H9 (cell line): Measurements from ENCODE around the gene COL4A1. TPM values are rescaled to one million over a fixed set of nuclear protein-coding genes. Genes with fewer than 3 reads are reported as not detected.

Source experiments
- DNase-seq: peaks from one replicate; pipeline ENCODE4 v3.0.0-alpha.2; 2017
- H2AFZ ChIP-seq: one replicate; pipeline ENCODE4 v1.6.1; 2013; ENCODE audit warnings: mild to moderate bottlenecking, low read length, control low read depth, moderate library complexity
- H2AK5ac ChIP-seq: 2 replicates; pipeline ENCODE4 v1.6.1; 2013; ENCODE audit warnings: low read length, control low read depth, mixed read lengths; ENCODE audit not compliant: insufficient read length
- H2BK120ac ChIP-seq: one replicate; pipeline ENCODE4 v1.6.1; 2013; ENCODE audit warnings: low read depth, mild to moderate bottlenecking, low read length, control low read depth, inconsistent platforms; ENCODE audit not compliant: poor library complexity, severe bottlenecking
- H2BK12ac ChIP-seq: 2 replicates; pipeline ENCODE4 v1.6.1; 2013; ENCODE audit warnings: low read length, control low read depth, mixed read lengths, low read depth; ENCODE audit not compliant: insufficient read length
- H2BK15ac ChIP-seq: 2 replicates; pipeline ENCODE4 v1.6.1; 2013; ENCODE audit warnings: low read depth, low read length, control low read depth
- H2BK20ac ChIP-seq: one replicate; pipeline ENCODE4 v1.6.1; 2013; ENCODE audit warnings: low read depth, mild to moderate bottlenecking, low read length, control low read depth, inconsistent platforms; ENCODE audit not compliant: poor library complexity, severe bottlenecking
- H2BK5ac ChIP-seq: 2 replicates; pipeline ENCODE4 v1.6.1; 2013; ENCODE audit warnings: low read length, control low read depth, mixed read lengths; ENCODE audit not compliant: insufficient read length
- H3K14ac ChIP-seq: 2 replicates; pipeline ENCODE4 v1.6.1; 2013; ENCODE audit warnings: low read length, control low read depth; ENCODE audit not compliant: insufficient read depth
- H3K18ac ChIP-seq: 2 replicates; pipeline ENCODE4 v1.6.1; 2013; ENCODE audit warnings: low read depth, mild to moderate bottlenecking, mixed read lengths, low read length, control low read depth; ENCODE audit not compliant: insufficient read length
- H3K23ac ChIP-seq: 2 replicates; pipeline ENCODE4 v1.6.1; 2013; ENCODE audit warnings: low read length, control low read depth, mixed read lengths, low read depth; ENCODE audit not compliant: insufficient read length
- H3K23me2 ChIP-seq: 2 replicates; pipeline ENCODE4 v1.6.1; 2013; ENCODE audit warnings: low read depth, mild to moderate bottlenecking, mixed read lengths, low read length, control low read depth; ENCODE audit not compliant: insufficient read length, poor library complexity, severe bottlenecking
- H3K27ac ChIP-seq: 2 replicates; pipeline ENCODE4 v1.5.1; 2013; ENCODE audit warnings: low read length, control low read depth, mixed read lengths, low read depth; ENCODE audit not compliant: insufficient read length
- H3K27me3 ChIP-seq: 2 replicates; pipeline ENCODE4 v1.6.1; 2013; ENCODE audit warnings: low read length, control low read depth, inconsistent platforms; ENCODE audit not compliant: insufficient read depth
- H3K4ac ChIP-seq: 2 replicates; pipeline ENCODE4 v1.6.1; 2013; ENCODE audit warnings: low read depth, mild to moderate bottlenecking, control low read depth, inconsistent platforms, low read length, moderate library complexity
- H3K4me1 ChIP-seq: 2 replicates; pipeline ENCODE4 v1.6.1; 2013; ENCODE audit warnings: low read length, control low read depth, inconsistent platforms; ENCODE audit not compliant: insufficient read depth
- H3K4me2 ChIP-seq: 2 replicates; pipeline ENCODE4 v1.6.1; 2013; ENCODE audit warnings: low read length, control low read depth, mixed read lengths; ENCODE audit not compliant: insufficient read length, insufficient read depth
- H3K56ac ChIP-seq: 2 replicates; pipeline ENCODE4 v1.6.1; 2013; ENCODE audit warnings: low read depth, mild to moderate bottlenecking, mixed read lengths, low read length, control low read depth; ENCODE audit not compliant: insufficient read length
- H3K79me1 ChIP-seq: 2 replicates; pipeline ENCODE4 v1.6.1; 2013; ENCODE audit warnings: low read depth, mild to moderate bottlenecking, moderate library complexity, low read length, control low read depth, inconsistent platforms; ENCODE audit not compliant: insufficient read depth, poor library complexity, severe bottlenecking
- H3K79me2 ChIP-seq: 2 replicates; pipeline ENCODE4 v1.6.1; 2013; ENCODE audit warnings: low read length, control low read depth, inconsistent platforms; ENCODE audit not compliant: insufficient read depth
- H3K9ac ChIP-seq: 2 replicates; pipeline ENCODE4 v1.6.1; 2013; ENCODE audit warnings: low read length, control low read depth, mixed read lengths; ENCODE audit not compliant: insufficient read length; ENCODE audit errors: extremely low read depth
- H3K9me3 ChIP-seq: one replicate; pipeline ENCODE4 v1.6.1; 2013; ENCODE audit warnings: low read depth, low read length, inconsistent platforms; ENCODE audit not compliant: control insufficient read depth
- H3T11ph ChIP-seq: one replicate; pipeline ENCODE4 v1.6.1; 2013; ENCODE audit warnings: mild to moderate bottlenecking, low read length, control low read depth, inconsistent platforms
- H4K20me1 ChIP-seq: one replicate; pipeline ENCODE4 v1.6.1; 2013; ENCODE audit not compliant: control insufficient read depth, insufficient read length, insufficient read depth
- H4K5ac ChIP-seq: 2 replicates; pipeline ENCODE4 v1.6.1; 2013; ENCODE audit warnings: low read depth, mild to moderate bottlenecking, mixed read lengths, low read length, control low read depth; ENCODE audit not compliant: insufficient read length
- H4K8ac ChIP-seq: replicated peaks from 2 replicates; pipeline ENCODE4 v1.6.1; 2013; ENCODE audit warnings: low read length, control low read depth, mixed read lengths, low read depth; ENCODE audit not compliant: insufficient read length
- H4K91ac ChIP-seq: 2 replicates; pipeline ENCODE4 v1.6.1; 2013; ENCODE audit warnings: low read depth, mild to moderate bottlenecking, moderate library complexity, mixed read lengths, low read length, control low read depth; ENCODE audit not compliant: insufficient read length
- H3K27ac Mint-ChIP-seq, 3 experiments: 2 replicates in 2 of 3; 3 replicates in 1 of 3; pipeline ENCODE4 v1.8.0; 2020 to 2021; ENCODE audit warnings: mixed read lengths in 3 of 3, mild to moderate bottlenecking in 1 of 3, moderate library complexity in 1 of 3
- H3K27me3 Mint-ChIP-seq: 2 replicates; pipeline ENCODE4 v1.8.0; 2021; ENCODE audit warnings: low read depth, mild to moderate bottlenecking, moderate library complexity, mixed read lengths
- H3K36me3 Mint-ChIP-seq, 3 experiments: 2 replicates in 2 of 3; 3 replicates in 1 of 3; pipeline ENCODE4 v1.8.0; 2020 to 2021; ENCODE audit warnings: low read depth in 3 of 3, mixed read lengths in 3 of 3; ENCODE audit not compliant: insufficient read depth in 1 of 3
- H3K4me1 Mint-ChIP-seq, 2 experiments: 2 replicates each; pipeline ENCODE4 v1.8.0; 2020; ENCODE audit warnings: mixed read lengths in 2 of 2
- H3K4me3 Mint-ChIP-seq, 2 experiments: 2 replicates in 1 of 2; 3 replicates in 1 of 2; pipeline ENCODE4 v1.8.0; 2020 to 2021; ENCODE audit warnings: mild to moderate bottlenecking in 2 of 2, mixed read lengths in 2 of 2, moderate library complexity in 1 of 2
- H3K9me3 Mint-ChIP-seq, 2 experiments: 2 replicates in 1 of 2; 3 replicates in 1 of 2; pipeline ENCODE4 v1.8.0; 2020; ENCODE audit warnings: mild to moderate bottlenecking in 2 of 2, mixed read lengths in 2 of 2, moderate library complexity in 1 of 2
- WGBS: extraction: QIAGEN DNeasy Blood & Tissue Kit; methylation state at CpG from one replicate; pipeline ENCODE4 v1.1.7; 2013; ENCODE audit warnings: missing lambda C conversion rate, low lambda C conversion rate, mixed read lengths; ENCODE audit not compliant: insufficient read length; ENCODE audit errors: extremely low coverage; 5-methylcytosine and 5-hydroxymethylcytosine counted together
- total RNA-seq: library from RNA; stranded (reverse); gene quantifications from 2 replicates; pipeline ENCODE4 v1.2.1, GENCODE V29; 2021
- TF ChIP-seq, protein P1 (sequence below): fragments of 200-600 bp; sonication (generic); conservative IDR thresholded peaks from 3 replicates; pipeline ENCODE4 v1.8.0; 2021; ENCODE audit warnings: antibody characterized with exemption, mild to moderate bottlenecking

The COL4A1 gene
- total RNA-seq, 1 experiment from 2014 or later = 73.1 TPM

DNA sequence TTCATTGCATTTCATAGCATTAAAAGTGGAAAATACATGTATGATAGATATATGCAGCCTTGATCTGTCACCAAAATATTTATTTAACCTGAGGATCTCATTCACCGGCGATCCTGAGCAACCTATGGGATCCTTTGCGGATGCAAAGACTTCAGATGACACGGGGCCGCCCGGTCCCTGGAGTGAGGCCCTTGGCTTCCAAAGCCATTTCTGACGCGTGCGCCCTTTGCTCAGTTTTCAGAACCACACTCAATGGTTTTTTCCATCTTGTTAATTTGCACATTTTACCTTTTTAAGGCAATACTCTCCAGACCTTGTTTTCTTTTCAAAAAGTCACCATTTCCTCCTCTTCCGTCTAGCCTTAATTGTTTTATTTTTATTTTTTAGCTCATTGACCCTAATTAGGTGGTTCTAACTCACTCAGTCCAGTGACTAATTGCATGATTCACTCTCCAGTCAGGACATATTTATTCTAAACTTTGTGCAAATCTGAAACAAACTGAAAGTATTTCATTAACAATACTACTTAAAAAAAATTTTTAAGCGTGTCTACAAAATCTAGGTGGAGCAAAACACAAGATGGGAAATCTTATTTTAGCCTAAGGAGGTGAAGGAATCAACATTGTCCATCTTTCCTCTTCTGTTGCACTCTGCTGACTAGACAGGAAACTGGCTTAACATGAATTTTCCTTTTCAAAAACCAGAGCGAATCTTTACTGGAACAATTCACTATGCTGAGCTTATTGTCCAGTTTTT lies 47.9 kb downstream of the COL4A1 start:
- H3T11ph ChIP-seq = no peak overlapping the region
- no peak overlapping the region for H2BK5ac ChIP-seq
- no peak overlapping the region for H3K4me3 Mint-ChIP-seq
- no peak overlapping the region for H3K56ac ChIP-seq
- no peaks in the 10 kb centered on the region for H3K23me2 ChIP-seq
- H2AFZ ChIP-seq = no peak overlapping the region
- no peaks in the 10 kb centered on the region for H4K20me1 ChIP-seq
- H2BK12ac ChIP-seq = no peak overlapping the region
- H3K27me3 Mint-ChIP-seq = peaks cover 2% of the 10 kb centered on the region; the same call in 1 of the 2 replicates
- no peaks in the 10 kb centered on the region for H3K9me3 Mint-ChIP-seq
- H4K91ac ChIP-seq = no peak overlapping the region
- no peak overlapping the region for H2AK5ac ChIP-seq
- H3K79me1 ChIP-seq = no peaks in the 10 kb centered on the region
- no peak overlapping the region for H3K9ac ChIP-seq
- no peaks in the 10 kb centered on the region for H3K9me3 ChIP-seq
- no CpG with 5 or more reads among the region's 12 CpGs for WGBS
- no peak overlapping the region for H4K5ac ChIP-seq
- H3K4me2 ChIP-seq = no peak overlapping the region
- no peak overlapping the region for H2BK120ac ChIP-seq
- no peak overlapping the region for H3K18ac ChIP-seq
- H4K8ac ChIP-seq = no peak overlapping the region
- peaks cover 32 to 33% of the 10 kb centered on the region in 2 experiments for H3K4me1 Mint-ChIP-seq
- H3K79me2 ChIP-seq = no peaks in the 10 kb centered on the region; the same call in 1 of the 2 replicates
- H3K27ac Mint-ChIP-seq = no peak overlapping the region
- H3K4ac ChIP-seq = no peak overlapping the region
- peaks cover 0 to 4% (median 3%) of the 10 kb centered on the region in 3 experiments; a peak in 2 of 7 replicates for H3K36me3 Mint-ChIP-seq
- peaks cover 1% of the 10 kb centered on the region; the same call in 1 of the 2 replicates for H3K4me1 ChIP-seq
- H2BK20ac ChIP-seq = no peak overlapping the region
- no peak for DNase-seq
- no peaks in the 10 kb centered on the region for H3K27me3 ChIP-seq
- H3K23ac ChIP-seq = no peak overlapping the region
- no peak overlapping the region for H3K14ac ChIP-seq
- TF ChIP-seq, protein P1, sequence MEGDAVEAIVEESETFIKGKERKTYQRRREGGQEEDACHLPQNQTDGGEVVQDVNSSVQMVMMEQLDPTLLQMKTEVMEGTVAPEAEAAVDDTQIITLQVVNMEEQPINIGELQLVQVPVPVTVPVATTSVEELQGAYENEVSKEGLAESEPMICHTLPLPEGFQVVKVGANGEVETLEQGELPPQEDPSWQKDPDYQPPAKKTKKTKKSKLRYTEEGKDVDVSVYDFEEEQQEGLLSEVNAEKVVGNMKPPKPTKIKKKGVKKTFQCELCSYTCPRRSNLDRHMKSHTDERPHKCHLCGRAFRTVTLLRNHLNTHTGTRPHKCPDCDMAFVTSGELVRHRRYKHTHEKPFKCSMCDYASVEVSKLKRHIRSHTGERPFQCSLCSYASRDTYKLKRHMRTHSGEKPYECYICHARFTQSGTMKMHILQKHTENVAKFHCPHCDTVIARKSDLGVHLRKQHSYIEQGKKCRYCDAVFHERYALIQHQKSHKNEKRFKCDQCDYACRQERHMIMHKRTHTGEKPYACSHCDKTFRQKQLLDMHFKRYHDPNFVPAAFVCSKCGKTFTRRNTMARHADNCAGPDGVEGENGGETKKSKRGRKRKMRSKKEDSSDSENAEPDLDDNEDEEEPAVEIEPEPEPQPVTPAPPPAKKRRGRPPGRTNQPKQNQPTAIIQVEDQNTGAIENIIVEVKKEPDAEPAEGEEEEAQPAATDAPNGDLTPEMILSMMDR = no peak
- no peak overlapping the region for H3K27ac ChIP-seq
- H2BK15ac ChIP-seq = no peak overlapping the region
